Upper lobe of left lung (tissue), 6 donors: ENCODE measurements around the gene CENPU. TPM values are rescaled to one million over a fixed set of nuclear protein-coding genes. Genes with fewer than 3 reads are reported as not detected.

Source experiments
- ATAC-seq, 2 donors: fragments of 200-7000 bp; cut with Tn5 transposase; one replicate each; pipeline ENCODE4 v1.9.1; 2022; ENCODE audit warnings: mild to moderate bottlenecking in 2 of 2, moderate library complexity in 2 of 2; ENCODE audit not compliant: low FRiP score in 2 of 2
- DNase-seq, 2 donors: peaks; one replicate each; pipeline ENCODE4 v3.0.0-alpha.2; 2019 to 2020
- H3K27ac ChIP-seq, 4 donors: fragments of 200-600 bp; sonication (generic); one replicate each; pipeline ENCODE4 v1.5.1; 2016 to 2019
- H3K27me3 ChIP-seq, 4 donors: fragments of 200-600 bp; sonication (generic); one replicate each; pipeline ENCODE4 v1.5.1; 2017 to 2019
- H3K36me3 ChIP-seq, 4 donors: fragments of 200-600 bp; sonication (generic); one replicate each; pipeline ENCODE4 v1.5.1; 2016 to 2019
- H3K4me1 ChIP-seq, 4 donors: fragments of 200-600 bp; sonication (generic); one replicate each; pipeline ENCODE4 v1.5.1; 2018 to 2019
- H3K4me3 ChIP-seq, 4 donors: fragments of 200-600 bp; sonication (generic); one replicate each; pipeline ENCODE4 v1.5.1; 2017 to 2019; ENCODE audit warnings: mild to moderate bottlenecking in 2 of 4, moderate library complexity in 1 of 4
- H3K9me3 ChIP-seq, 4 donors: fragments of 200-600 bp; sonication (generic); one replicate each; pipeline ENCODE4 v1.5.1; 2018 to 2019
- EP300 ChIP-seq, 4 donors: sonication (generic); formaldehyde crosslinking; IDR thresholded peaks; one replicate each; pipeline ENCODE4 v1.5.1; 2017; ENCODE audit warnings: antibody characterized with exemption in 4 of 4, control low read depth in 2 of 4
- POLR2A ChIP-seq, 4 donors: fragments of 450-650 bp; IDR thresholded peaks; one replicate each; pipeline ENCODE4 v1.5.1; 2016 to 2017; ENCODE audit warnings: antibody characterized with exemption in 4 of 4, mild to moderate bottlenecking in 2 of 4
- POLR2AphosphoS5 ChIP-seq, 2 donors: sonication (generic); formaldehyde crosslinking; IDR thresholded peaks; one replicate each; pipeline ENCODE4 v1.5.1; 2017; ENCODE audit warnings: antibody characterized with exemption in 2 of 2
- WGBS, 2 donors: methylation state at CpG; one replicate each; pipeline ENCODE4 v1.1.5; 2017 to 2018; 5-methylcytosine and 5-hydroxymethylcytosine counted together
- total RNA-seq, 6 donors: library from RNA; depleted of rRNA in 4 of 6; stranded (reverse); fragments of >200 nt in 4 of 6; gene quantifications; one replicate each; pipeline versions ENCODE4 v1.1.0 to v1.2.1, GENCODE V29; 2016 to 2021
- TF ChIP-seq, protein P1 (sequence below), 6 experiments: fragments of 450-650 bp in 4 of 6; fragments of 200-600 bp in 2 of 6; sonication (generic) in 2 of 6; IDR thresholded peaks; one replicate each; pipeline ENCODE4 v1.5.1; 2016 to 2019; ENCODE audit warnings: antibody characterized with exemption in 6 of 6
- donor health status: DM: no; HTN: no; CAD: no; lungs with moderate emphysema.
- donor health status: DM: no; HTN: yes; CAD: no; lungs with severe emphysema.

Gene CENPU
- total RNA-seq, 6 donors from 2014 or later = 0.44 to 5.5 (median 3.5) TPM; not detected in 1

DNA sequence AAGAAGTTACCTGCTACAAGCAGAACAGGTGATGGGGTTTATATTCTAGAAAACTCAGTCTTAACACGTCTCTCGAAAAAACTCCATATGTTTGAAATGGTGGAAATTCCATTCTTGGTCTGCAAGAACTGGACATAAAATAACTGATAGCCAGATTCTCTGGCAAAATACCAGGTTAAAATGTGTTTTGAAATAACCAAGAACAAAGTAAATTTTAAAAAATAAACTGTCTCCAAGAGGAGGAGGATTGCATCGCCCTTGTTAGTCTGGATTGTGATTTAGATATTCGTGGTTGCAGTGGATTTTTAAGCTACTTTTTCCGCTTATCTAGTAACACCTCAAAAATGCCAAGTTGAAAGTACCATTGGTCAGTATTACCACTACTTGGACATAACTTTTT, 40.8 kb downstream of the CENPU start:
- TF ChIP-seq POLR2A (IDR thresholded peaks at IDR 0.05) = no peak
- TF ChIP-seq, protein P1, sequence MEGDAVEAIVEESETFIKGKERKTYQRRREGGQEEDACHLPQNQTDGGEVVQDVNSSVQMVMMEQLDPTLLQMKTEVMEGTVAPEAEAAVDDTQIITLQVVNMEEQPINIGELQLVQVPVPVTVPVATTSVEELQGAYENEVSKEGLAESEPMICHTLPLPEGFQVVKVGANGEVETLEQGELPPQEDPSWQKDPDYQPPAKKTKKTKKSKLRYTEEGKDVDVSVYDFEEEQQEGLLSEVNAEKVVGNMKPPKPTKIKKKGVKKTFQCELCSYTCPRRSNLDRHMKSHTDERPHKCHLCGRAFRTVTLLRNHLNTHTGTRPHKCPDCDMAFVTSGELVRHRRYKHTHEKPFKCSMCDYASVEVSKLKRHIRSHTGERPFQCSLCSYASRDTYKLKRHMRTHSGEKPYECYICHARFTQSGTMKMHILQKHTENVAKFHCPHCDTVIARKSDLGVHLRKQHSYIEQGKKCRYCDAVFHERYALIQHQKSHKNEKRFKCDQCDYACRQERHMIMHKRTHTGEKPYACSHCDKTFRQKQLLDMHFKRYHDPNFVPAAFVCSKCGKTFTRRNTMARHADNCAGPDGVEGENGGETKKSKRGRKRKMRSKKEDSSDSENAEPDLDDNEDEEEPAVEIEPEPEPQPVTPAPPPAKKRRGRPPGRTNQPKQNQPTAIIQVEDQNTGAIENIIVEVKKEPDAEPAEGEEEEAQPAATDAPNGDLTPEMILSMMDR (IDR thresholded peaks at IDR 0.05) = no peak
- no peak for TF ChIP-seq POLR2AphosphoS5 (IDR thresholded peaks at IDR 0.05)
- no peaks in the 10 kb centered on the region for H3K9me3 ChIP-seq
- peaks cover 0 to 35% (median 0%) of the 10 kb centered on the region in 4 donors for H3K36me3 ChIP-seq
- H3K4me3 ChIP-seq = no peak overlapping the region
- 88 to 89% methylated on average over 5 of the region's 5 CpGs for WGBS, 2 donors
- H3K4me1 ChIP-seq = no peaks in the 10 kb centered on the region
- H3K27me3 ChIP-seq = no peaks in the 10 kb centered on the region
- DNase-seq (no peak), ATAC-seq (no peak)
- no peak overlapping the region for H3K27ac ChIP-seq

DNA sequence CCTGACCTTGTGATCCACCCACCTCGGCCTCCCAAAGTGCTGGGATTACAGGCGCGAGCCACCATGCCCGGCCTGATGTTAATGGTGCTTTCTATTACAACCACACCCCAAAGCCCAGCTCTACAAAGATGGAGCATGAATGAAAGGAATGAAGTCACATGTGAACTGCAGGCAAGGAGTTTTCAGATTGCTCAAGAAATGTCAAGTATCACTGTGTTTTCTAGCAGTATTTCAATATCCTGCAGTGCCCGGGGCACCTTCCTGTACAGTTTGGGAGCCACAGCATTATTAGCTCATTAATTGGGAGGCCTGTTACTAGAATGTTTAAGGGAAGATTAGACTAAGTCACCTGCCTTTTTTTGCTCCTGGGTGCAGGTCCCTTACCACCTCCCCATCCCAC, 44.2 kb downstream of the CENPU start:
- peaks cover 0 to 32% (median 0%) of the 10 kb centered on the region in 4 donors for H3K36me3 ChIP-seq
- H3K4me3 ChIP-seq = no peak overlapping the region
- no peak overlapping the region for H3K27ac ChIP-seq
- 53 to 67% methylated on average over 5 of the region's 5 CpGs for WGBS, 2 donors
- ATAC-seq (no peak), DNase-seq (no peak)
- TF ChIP-seq POLR2A (IDR thresholded peaks at IDR 0.05) = no peak
- TF ChIP-seq POLR2AphosphoS5 (IDR thresholded peaks at IDR 0.05) = no peak
- TF ChIP-seq, protein P1 (IDR thresholded peaks at IDR 0.05) = no peak
- TF ChIP-seq EP300 (IDR thresholded peaks at IDR 0.05) = no peak
- H3K9me3 ChIP-seq = no peaks in the 10 kb centered on the region
- H3K27me3 ChIP-seq = no peaks in the 10 kb centered on the region
- H3K4me1 ChIP-seq = no peaks in the 10 kb centered on the region

DNA sequence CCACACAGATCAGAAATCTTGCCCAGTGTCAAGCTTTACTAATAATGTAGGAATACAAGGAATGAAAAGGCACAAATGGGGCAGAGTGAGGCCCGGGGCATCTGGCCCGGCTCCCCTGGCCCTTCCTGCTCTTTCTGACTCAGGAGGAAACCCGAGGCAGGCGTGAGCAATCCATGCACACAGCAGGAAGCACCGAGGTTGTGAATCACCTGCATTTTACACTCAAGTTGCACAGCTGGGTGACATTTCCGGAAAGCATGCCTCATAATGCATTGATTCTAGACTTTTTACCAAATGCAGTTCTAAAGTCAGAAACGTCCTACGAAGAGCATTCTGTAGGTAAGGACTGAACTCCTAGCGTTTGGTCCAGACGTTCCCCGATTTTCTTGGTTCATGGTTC, 45.4 kb downstream of the CENPU start:
- H3K27me3 ChIP-seq = no peaks in the 10 kb centered on the region
- TF ChIP-seq, protein P1 (IDR thresholded peaks at IDR 0.05) = no peak
- no peak for TF ChIP-seq POLR2A (IDR thresholded peaks at IDR 0.05)
- TF ChIP-seq POLR2AphosphoS5 (IDR thresholded peaks at IDR 0.05) = no peak
- no peak for TF ChIP-seq EP300 (IDR thresholded peaks at IDR 0.05)
- H3K4me1 ChIP-seq = no peaks in the 10 kb centered on the region
- no peak for DNase-seq
- H3K9me3 ChIP-seq = no peaks in the 10 kb centered on the region
- H3K36me3 ChIP-seq = peaks cover 0 to 22% (median 0%) of the 10 kb centered on the region in 4 donors
- H3K4me3 ChIP-seq = no peak overlapping the region
- 76% methylated on average over 11 of the region's 11 CpGs for WGBS, 2 donors
- H3K27ac ChIP-seq = no peak overlapping the region
- no peak for ATAC-seq

DNA sequence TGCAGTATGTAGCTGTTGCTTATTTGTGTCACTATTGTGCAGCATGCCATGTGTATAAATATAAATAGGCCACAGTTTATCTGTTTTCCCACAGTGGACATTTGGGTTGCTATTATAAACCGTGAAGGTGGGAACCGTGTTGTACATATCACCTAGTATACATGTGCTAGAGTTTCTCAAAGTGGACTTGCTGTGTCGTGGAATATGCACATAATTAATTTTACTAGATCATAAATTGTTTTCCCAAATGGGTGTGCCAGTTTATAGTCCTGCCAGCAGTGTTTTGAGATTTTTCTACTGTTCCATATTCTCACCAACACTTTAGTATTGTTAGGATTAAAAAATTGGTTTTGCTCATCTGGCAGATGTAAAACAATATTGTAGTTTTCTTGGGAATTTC, 45.9 kb downstream of the CENPU start:
- peaks cover 0 to 19% (median 0%) of the 10 kb centered on the region in 4 donors for H3K36me3 ChIP-seq
- no peak for DNase-seq
- 59 to 60% methylated on average over 3 of the region's 3 CpGs for WGBS, 2 donors
- ATAC-seq = no peak
- H3K9me3 ChIP-seq = no peaks in the 10 kb centered on the region
- TF ChIP-seq POLR2AphosphoS5 (IDR thresholded peaks at IDR 0.05) (no peak), EP300 (IDR thresholded peaks at IDR 0.05) (no peak), POLR2A (IDR thresholded peaks at IDR 0.05) (no peak)
- TF ChIP-seq, protein P1 (IDR thresholded peaks at IDR 0.05) = no peak
- no peak overlapping the region for H3K4me3 ChIP-seq
- H3K27ac ChIP-seq = no peak overlapping the region
- no peaks in the 10 kb centered on the region for H3K27me3 ChIP-seq
- no peaks in the 10 kb centered on the region for H3K4me1 ChIP-seq

DNA sequence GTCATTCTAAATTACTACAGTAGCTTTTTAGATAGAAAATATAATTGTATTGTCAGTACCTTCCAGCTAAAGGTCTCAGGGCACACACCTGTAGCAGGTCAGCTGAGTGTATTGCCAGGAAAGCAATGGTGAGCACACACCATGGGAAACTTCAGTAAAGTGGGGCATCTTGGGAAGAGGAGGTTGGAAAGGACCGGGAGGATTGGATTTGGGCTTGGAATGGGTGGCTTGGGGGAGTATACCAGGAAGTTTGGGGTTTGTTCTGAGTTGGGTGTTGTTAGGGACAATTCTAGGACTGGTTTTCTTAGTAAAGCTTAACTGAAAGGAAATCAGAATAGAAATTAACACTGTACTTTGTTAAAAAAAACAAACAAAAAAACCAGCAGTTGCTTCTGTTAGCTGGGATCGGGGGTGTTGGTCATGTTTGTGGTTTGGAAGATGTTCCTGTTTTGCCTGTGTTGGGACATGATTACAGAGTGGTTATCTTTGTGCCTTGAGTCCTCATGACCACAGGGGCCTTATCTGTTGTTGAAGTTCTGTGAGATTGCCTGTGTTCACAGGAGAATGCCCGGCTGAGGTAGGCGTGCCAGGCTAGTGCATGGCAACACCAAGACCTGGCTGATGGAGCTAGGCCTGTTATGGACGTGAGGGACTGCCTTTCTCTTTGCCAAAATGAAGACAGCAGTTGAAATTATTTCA, 49.3 kb downstream of the CENPU start:
- H3K9me3 ChIP-seq = no peaks in the 10 kb centered on the region
- H3K4me1 ChIP-seq = peaks cover 0 to 6% (median 0%) of the 10 kb centered on the region in 4 donors
- H3K27ac ChIP-seq = peak overlapping the region in 2 of 4 donors; percentile 2 to 43
- no peaks in the 10 kb centered on the region for H3K27me3 ChIP-seq
- H3K36me3 ChIP-seq = peaks cover 0 to 12% (median 3%) of the 10 kb centered on the region in 4 donors
- no peak overlapping the region for H3K4me3 ChIP-seq
- TF ChIP-seq POLR2AphosphoS5 (IDR thresholded peaks at IDR 0.05) (no peak), POLR2A (IDR thresholded peaks at IDR 0.05) (no peak)
- TF ChIP-seq, protein P1 (IDR thresholded peaks at IDR 0.05) = no peak
- WGBS, 2 donors = 67 to 73% methylated on average over 5 of the region's 5 CpGs
- ATAC-seq = peak in 1 of 2 donors; percentile 75
- peak in 1 of 2 donors; percentile 37 for DNase-seq
